Duodenal mucosa (tissue), 2 donors: ENCODE measurements around the gene MYCN.

ENCODE experiments used
- H3K27ac ChIP-seq: one replicate; pipeline ENCODE4 v1.7.0; 2013; ENCODE audit warnings: low read depth, low read length
- H3K27me3 ChIP-seq, 2 donors: one replicate each; pipeline ENCODE4 v1.7.0; 2013; ENCODE audit warnings: low read length in 2 of 2, control low read depth in 1 of 2; ENCODE audit not compliant: insufficient read depth in 2 of 2, control insufficient read depth in 1 of 2
- H3K36me3 ChIP-seq, 2 donors: one replicate each; pipeline ENCODE4 v1.7.0; 2013; ENCODE audit warnings: low read length in 2 of 2, control low read depth in 1 of 2; ENCODE audit not compliant: insufficient read depth in 2 of 2, control insufficient read depth in 1 of 2
- H3K4me1 ChIP-seq, 2 donors: one replicate each; pipeline ENCODE4 v1.7.0; 2013; ENCODE audit warnings: low read length in 2 of 2, control low read depth in 1 of 2; ENCODE audit not compliant: insufficient read depth in 2 of 2, control insufficient read depth in 1 of 2
- H3K4me3 ChIP-seq, 2 donors: one replicate each; pipeline ENCODE4 v1.7.0; 2013; ENCODE audit warnings: low read length in 2 of 2, low read depth in 1 of 2
- H3K9ac ChIP-seq, 2 donors: one replicate each; pipeline ENCODE4 v1.7.0; 2013; ENCODE audit warnings: low read length in 2 of 2, low read depth in 1 of 2
- H3K9me3 ChIP-seq, 2 donors: one replicate each; pipeline ENCODE4 v1.7.0; 2013; ENCODE audit warnings: low read length in 2 of 2, control low read depth in 1 of 2; ENCODE audit not compliant: control insufficient read depth in 1 of 2

The MYCN gene

DNA sequence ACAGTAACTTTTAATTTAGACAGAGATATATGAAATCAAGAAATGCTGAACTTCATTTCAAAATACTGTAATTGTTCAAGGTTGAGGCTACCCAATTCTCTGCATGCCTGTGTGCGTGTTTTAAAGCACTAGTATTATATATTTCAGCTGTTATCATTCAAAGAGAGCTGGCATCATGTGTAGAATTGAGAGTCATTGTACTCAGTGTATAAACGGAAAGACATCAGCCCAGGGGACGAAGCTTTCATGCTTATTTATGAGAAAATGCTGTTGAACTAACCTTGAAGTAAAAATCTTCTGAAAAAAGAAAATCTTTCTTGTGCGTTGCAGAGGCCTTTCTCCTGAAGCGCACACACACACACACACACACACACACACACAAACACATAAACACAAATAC, 48.4 kb downstream of the MYCN start:
- H3K27ac ChIP-seq, result no peak overlapping the region
- no peaks in the 10 kb centered on the region for H3K4me1 ChIP-seq
- H3K9me3 ChIP-seq, result no peaks in the 10 kb centered on the region
- H3K4me3 ChIP-seq, result no peak overlapping the region
- H3K9ac ChIP-seq, result no peak overlapping the region
- no peaks in the 10 kb centered on the region for H3K27me3 ChIP-seq
- H3K36me3 ChIP-seq, result no peaks in the 10 kb centered on the region

- Histone ChIP-seq H3K27me3 (no peaks in the 10 kb centered on the region), H3K4me3 (no peak overlapping the region), H3K9me3 (no peaks in the 10 kb centered on the region), H3K36me3 (no peaks in the 10 kb centered on the region), H3K9ac (no peak overlapping the region), H3K4me1 (no peaks in the 10 kb centered on the region), H3K27ac (no peak overlapping the region)
These were observed 49.2 kb downstream of the MYCN start for GRCh38 chr2:15989559-15989958.

- H3K4me3 ChIP-seq, result no peak overlapping the region
- H3K36me3 ChIP-seq, result no peaks in the 10 kb centered on the region
- no peaks in the 10 kb centered on the region for H3K4me1 ChIP-seq
- H3K9ac ChIP-seq, result no peak overlapping the region
- H3K27ac ChIP-seq, result no peak overlapping the region
- no peaks in the 10 kb centered on the region for H3K9me3 ChIP-seq
- no peaks in the 10 kb centered on the region for H3K27me3 ChIP-seq
These were observed 50.1 kb downstream of the MYCN start for GRCh38 chr2:15990151-15991101.

- Histone ChIP-seq H3K27me3 (no peaks in the 10 kb centered on the region), H3K4me3 (no peak overlapping the region), H3K36me3 (no peaks in the 10 kb centered on the region), H3K4me1 (no peaks in the 10 kb centered on the region), H3K27ac (no peak overlapping the region), H3K9ac (no peak overlapping the region), H3K9me3 (no peaks in the 10 kb centered on the region)
These were observed 50.9 kb downstream of the MYCN start for GRCh38 chr2:15991231-15991630.

- H3K4me1 ChIP-seq, result no peaks in the 10 kb centered on the region
- H3K27me3 ChIP-seq, result no peaks in the 10 kb centered on the region
- H3K9me3 ChIP-seq, result no peaks in the 10 kb centered on the region
- H3K27ac ChIP-seq, result no peak overlapping the region
- no peak overlapping the region for H3K4me3 ChIP-seq
- H3K9ac ChIP-seq, result no peak overlapping the region
- no peaks in the 10 kb centered on the region for H3K36me3 ChIP-seq
These were observed 52.3 kb downstream of the MYCN start for GRCh38 chr2:15992457-15993231.

DNA sequence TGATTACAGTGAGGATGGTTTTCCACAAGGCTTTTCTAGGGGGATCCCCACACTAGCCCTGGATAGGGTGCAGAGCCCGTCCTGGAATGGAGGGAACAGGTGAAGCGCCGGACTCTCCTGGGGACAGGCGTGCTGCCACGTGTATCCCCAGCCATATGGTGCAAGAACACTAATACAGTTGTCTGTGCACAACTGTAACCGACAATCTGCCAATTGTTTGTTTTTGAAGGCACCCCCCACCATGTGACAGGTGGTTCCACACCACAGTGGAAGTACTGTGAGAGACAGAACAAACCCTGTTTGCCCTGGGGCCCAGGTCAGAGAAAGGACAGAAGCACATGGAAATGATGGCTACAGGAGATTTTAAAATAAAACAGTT, 52.9 kb downstream of the MYCN start:
- H3K9ac ChIP-seq, result no peak overlapping the region
- no peak overlapping the region for H3K27ac ChIP-seq
- no peaks in the 10 kb centered on the region for H3K36me3 ChIP-seq
- H3K4me3 ChIP-seq, result no peak overlapping the region
- no peaks in the 10 kb centered on the region for H3K9me3 ChIP-seq
- no peaks in the 10 kb centered on the region for H3K4me1 ChIP-seq
- H3K27me3 ChIP-seq, result no peaks in the 10 kb centered on the region

DNA sequence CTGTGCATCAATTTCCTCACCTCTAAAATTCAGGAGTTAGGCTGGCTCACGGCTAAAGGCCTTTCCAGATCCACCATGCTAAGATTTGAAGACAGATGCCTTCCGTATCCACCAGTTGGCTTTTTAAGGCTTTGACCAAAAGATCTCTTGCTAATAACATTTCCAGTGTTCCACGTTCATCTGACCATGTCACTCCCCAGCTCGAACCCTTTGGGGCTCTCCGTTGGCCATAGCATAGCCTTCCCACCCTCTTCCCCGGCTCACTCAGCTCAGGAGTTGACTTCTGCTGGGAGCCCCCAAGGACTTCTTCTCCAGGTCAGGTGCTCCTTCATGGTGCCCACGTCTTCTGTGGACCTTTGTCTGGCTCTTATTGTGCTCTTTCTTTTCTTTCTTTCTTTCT, 53.3 kb downstream of the MYCN start:
- Histone ChIP-seq H3K9ac (no peak overlapping the region), H3K4me1 (no peaks in the 10 kb centered on the region), H3K9me3 (no peaks in the 10 kb centered on the region), H3K27ac (no peak overlapping the region), H3K27me3 (no peaks in the 10 kb centered on the region), H3K36me3 (no peaks in the 10 kb centered on the region), H3K4me3 (no peak overlapping the region)

GRCh38 chr2:15995603-15996002, 55.3 kb downstream of the MYCN start:
- Histone ChIP-seq H3K36me3 (no peaks in the 10 kb centered on the region), H3K4me1 (no peaks in the 10 kb centered on the region), H3K4me3 (no peak overlapping the region), H3K27me3 (no peaks in the 10 kb centered on the region), H3K27ac (no peak overlapping the region), H3K9me3 (no peaks in the 10 kb centered on the region), H3K9ac (no peak overlapping the region)
